Measurements from ENCODE around the gene CAMK1D.

Gene CAMK1D

GRCh38 chr10:12650122-12650521, 300.8 kb downstream of the CAMK1D start:
- TF ChIP-seq CTCF (IDR thresholded peaks at IDR 0.05; ENCODE audit: low read length) (no peak), EZH2 (IDR thresholded peaks at IDR 0.05; ENCODE audit: borderline replicate concordance, low read length) (no peak)
- Histone ChIP-seq H2AFZ (ENCODE audit: low read length) (no peak overlapping the region), H3K4me3 (ENCODE audit: low read depth, low read length, poor library complexity, severe bottlenecking) (no peak overlapping the region), H3K9ac (ENCODE audit: low read length) (no peak overlapping the region), H3K4me1 (ENCODE audit: insufficient read depth, low read length, severe bottlenecking) (no peaks in the 10 kb centered on the region), H3K4me2 (ENCODE audit: low read length) (no peak overlapping the region), H3K36me3 (ENCODE audit: insufficient read depth, low read length) (no peaks in the 10 kb centered on the region), H3K79me2 (ENCODE audit: insufficient read depth, low read length) (no peaks in the 10 kb centered on the region), H3F3A (ENCODE audit: insufficient read depth, low read length) (no peaks in the 10 kb centered on the region), H3K27me3 (ENCODE audit: insufficient read depth, low read length) (no peaks in the 10 kb centered on the region), H3K9me2 (ENCODE audit: low read depth, low read length) (no peaks in the 10 kb centered on the region), H4K20me1 (ENCODE audit: insufficient read depth, low read length) (no peaks in the 10 kb centered on the region), H3K27ac (ENCODE audit: low read depth, low read length, poor library complexity, severe bottlenecking) (no peak overlapping the region), H3K9me3 (ENCODE audit: low read length) (no peaks in the 10 kb centered on the region)

- Histone ChIP-seq H3K36me3 (ENCODE audit: insufficient read depth, low read length) (no peaks in the 10 kb centered on the region), H3K9me3 (ENCODE audit: low read length) (no peaks in the 10 kb centered on the region), H4K20me1 (ENCODE audit: insufficient read depth, low read length) (no peaks in the 10 kb centered on the region), H3K79me2 (ENCODE audit: insufficient read depth, low read length) (no peaks in the 10 kb centered on the region), H3K4me1 (ENCODE audit: insufficient read depth, low read length, severe bottlenecking) (no peaks in the 10 kb centered on the region), H3K4me2 (ENCODE audit: low read length) (no peak overlapping the region), H2AFZ (ENCODE audit: low read length) (no peak overlapping the region), H3K27me3 (ENCODE audit: insufficient read depth, low read length) (no peaks in the 10 kb centered on the region), H3F3A (ENCODE audit: insufficient read depth, low read length) (no peaks in the 10 kb centered on the region), H3K9ac (ENCODE audit: low read length) (no peak overlapping the region), H3K27ac (ENCODE audit: low read depth, low read length, poor library complexity, severe bottlenecking) (no peak overlapping the region), H3K4me3 (ENCODE audit: low read depth, low read length, poor library complexity, severe bottlenecking) (no peak overlapping the region), H3K9me2 (ENCODE audit: low read depth, low read length) (no peaks in the 10 kb centered on the region)
- TF ChIP-seq CTCF (IDR thresholded peaks at IDR 0.05; ENCODE audit: low read length) (no peak), EZH2 (IDR thresholded peaks at IDR 0.05; ENCODE audit: borderline replicate concordance, low read length) (no peak)
Measured at GRCh38 chr10:12650538-12651298, 301.4 kb downstream of the CAMK1D start.

- Histone ChIP-seq H3K9me3 (ENCODE audit: low read length) (no peaks in the 10 kb centered on the region), H3K9ac (ENCODE audit: low read length) (no peak overlapping the region), H3K27ac (ENCODE audit: low read depth, low read length, poor library complexity, severe bottlenecking) (no peak overlapping the region), H4K20me1 (ENCODE audit: insufficient read depth, low read length) (no peaks in the 10 kb centered on the region), H3K36me3 (ENCODE audit: insufficient read depth, low read length) (no peaks in the 10 kb centered on the region), H3K79me2 (ENCODE audit: insufficient read depth, low read length) (no peaks in the 10 kb centered on the region), H3K4me2 (ENCODE audit: low read length) (no peak overlapping the region), H3K4me3 (ENCODE audit: low read depth, low read length, poor library complexity, severe bottlenecking) (no peak overlapping the region), H3K4me1 (ENCODE audit: insufficient read depth, low read length, severe bottlenecking) (no peaks in the 10 kb centered on the region), H2AFZ (ENCODE audit: low read length) (no peak overlapping the region), H3K9me2 (ENCODE audit: low read depth, low read length) (no peaks in the 10 kb centered on the region), H3K27me3 (ENCODE audit: insufficient read depth, low read length) (no peaks in the 10 kb centered on the region), H3F3A (ENCODE audit: insufficient read depth, low read length) (no peaks in the 10 kb centered on the region)
- TF ChIP-seq CTCF (IDR thresholded peaks at IDR 0.05; ENCODE audit: low read length) (no peak), EZH2 (IDR thresholded peaks at IDR 0.05; ENCODE audit: borderline replicate concordance, low read length) (no peak)
Measured at GRCh38 chr10:12655940-12656339, 306.6 kb downstream of the CAMK1D start.
